ENCODE data around the gene PCDH12.

DNA sequence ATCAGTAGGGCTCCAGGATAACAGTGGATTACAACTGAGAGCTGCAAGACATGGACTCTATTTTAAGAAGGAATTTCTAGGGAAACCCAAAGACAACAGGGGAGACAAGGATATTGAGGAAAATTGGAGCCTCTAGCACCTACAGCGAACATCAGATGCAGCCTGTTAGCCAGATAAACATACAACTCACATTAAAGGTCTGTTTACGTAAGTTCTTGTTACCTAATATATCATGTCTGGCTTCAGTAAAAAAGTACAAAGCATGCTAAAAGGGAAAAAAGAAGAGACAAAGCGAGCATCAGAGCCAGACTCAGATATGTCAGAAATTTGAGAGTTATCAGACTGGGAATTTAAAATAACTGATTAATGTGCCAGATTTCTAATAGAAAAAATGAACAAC, 37.7 kb upstream of the PCDH12 start:
- TF ChIP-seq CTCF (IDR thresholded peaks at IDR 0.05; ENCODE audit: control extremely low read depth in 1 of 3, insufficient read depth in 1 of 3, low read depth in 1 of 3, low read length in 3 of 3), result no peak
- TF ChIP-seq TBP (IDR thresholded peaks at IDR 0.05; ENCODE audit: low read depth, low read length), result no peak
- TF ChIP-seq POLR2AphosphoS5 (IDR thresholded peaks at IDR 0.05; ENCODE audit: low read depth, low read length), result no peak
- TF ChIP-seq SP4 (IDR thresholded peaks at IDR 0.05; ENCODE audit: low read length), result no peak
- no peak for TF ChIP-seq POLR2A (IDR thresholded peaks at IDR 0.05; ENCODE audit: control extremely low read depth in 1 of 2, low read depth in 2 of 2, low read length in 2 of 2)
- no peak for TF ChIP-seq JUN (IDR thresholded peaks at IDR 0.05; ENCODE audit: low read depth, low read length)
